HepG2 (cell line): ENCODE results near the gene NCBP2. TPM values are rescaled to one million over a fixed set of nuclear protein-coding genes. Genes with fewer than 3 reads are reported as not detected.

ENCODE experiments used
- MED13 ChIP-seq: sonication (generic); formaldehyde crosslinking; IDR thresholded peaks from 2 replicates; pipeline ENCODE4 v1.5.0; 2020; ENCODE audit warnings: missing genetic modification reagents
- MEIS2 ChIP-seq: sonication (generic); formaldehyde crosslinking; IDR thresholded peaks from 2 replicates; pipeline ENCODE4 v1.9.0; 2021; ENCODE audit warnings: mild to moderate bottlenecking, missing genetic modification reagents
- MIER2 ChIP-seq: IDR thresholded peaks from 2 replicates; pipeline ENCODE4 v1.6.1; 2016; ENCODE audit warnings: missing biosample characterization, missing genetic modification reagents
- MTF2 ChIP-seq: sonication (generic); formaldehyde crosslinking; IDR thresholded peaks from 2 replicates; pipeline ENCODE4 v1.5.0; 2020; ENCODE audit warnings: missing genetic modification reagents, borderline replicate concordance
- NFKB2 ChIP-seq: sonication (generic); formaldehyde crosslinking; IDR thresholded peaks from 2 replicates; pipeline ENCODE4 v1.4.0; 2020; ENCODE audit warnings: missing genetic modification reagents, borderline replicate concordance
- POLR2AphosphoS5 ChIP-seq: IDR thresholded peaks from 2 replicates; pipeline ENCODE4 v1.6.1; 2012; ENCODE audit warnings: low read depth, low read length
- REL ChIP-seq: sonication (generic); formaldehyde crosslinking; conservative IDR thresholded peaks from 2 replicates; pipeline ENCODE4 v1.8.0; 2022; ENCODE audit warnings: mild to moderate bottlenecking, missing genetic modification reagents, moderate library complexity
- TAF15 ChIP-seq: fragments of 200-400 bp; formaldehyde crosslinking; IDR thresholded peaks from one replicate; pipeline ENCODE4 v1.6.1; 2018; ENCODE audit warnings: mild to moderate bottlenecking, low read depth, low read length; ENCODE audit not compliant: poor library complexity, severe bottlenecking
- TEAD3 ChIP-seq: optimal IDR thresholded peaks from 2 replicates; pipeline ENCODE3; 2016; ENCODE audit warnings: borderline replicate concordance
- ZBTB26 ChIP-seq: IDR thresholded peaks from 2 replicates; pipeline ENCODE4 v1.6.1; 2016; ENCODE audit warnings: missing compliant biosample characterization, missing genetic modification reagents, borderline replicate concordance
- ZNF143 ChIP-seq: sonication (generic); formaldehyde crosslinking; IDR thresholded peaks from 2 replicates; pipeline ENCODE4 v1.4.0; 2020; ENCODE audit warnings: missing genetic modification reagents
- ZNF205 ChIP-seq: IDR thresholded peaks from 2 replicates; pipeline ENCODE4 v1.6.1; 2018; ENCODE audit warnings: missing biosample characterization, missing genetic modification reagents
- ZNF431 ChIP-seq: sonication (generic); formaldehyde crosslinking; IDR thresholded peaks from 2 replicates; pipeline ENCODE4 v1.9.0; 2022; ENCODE audit warnings: missing genetic modification reagents, low read depth, mild to moderate bottlenecking, borderline replicate concordance
- ZNF501 ChIP-seq: sonication (generic); formaldehyde crosslinking; IDR thresholded peaks from 2 replicates; pipeline ENCODE4 v1.5.1; 2020; ENCODE audit warnings: mild to moderate bottlenecking, moderate library complexity, missing genetic modification reagents
- ZNF816 ChIP-seq: sonication (generic); formaldehyde crosslinking; IDR thresholded peaks from 2 replicates; pipeline ENCODE4 v1.8.0; 2022; ENCODE audit warnings: missing genetic modification reagents, mild to moderate bottlenecking, borderline replicate concordance
- polyA plus RNA-seq, 8 experiments: library from polyadenylated mRNA; depleted of rRNA in 3 of 8; stranded (reverse) in 7 of 8; unstranded in 1 of 8; fragments of >200 nt; fragmentation: Illumina TruSeq in 4 of 8; extraction: Trizol in 4 of 8; gene quantifications; 2 replicates each; pipeline versions ENCODE4 v1.2.1 to v1.2.3, GENCODE V29; 2011 to 2016; ENCODE audit warnings: low read depth in 4 of 8, missing spikeins in 1 of 8, mixed read lengths in 1 of 8; ENCODE audit not compliant: insufficient read depth in 1 of 8
- total RNA-seq, 5 experiments: library from RNA; depleted of rRNA; stranded (reverse); fragments of >200 nt; fragmentation: Illumina TruSeq; extraction: Trizol; gene quantifications; 2 replicates each; pipeline ENCODE4 v1.2.3, GENCODE V29; 2016; ENCODE audit warnings: low read depth in 1 of 5
- TF ChIP-seq, protein P1 (sequence below): sonication (generic); formaldehyde crosslinking; conservative IDR thresholded peaks from 2 replicates; pipeline ENCODE4 v1.4.0; 2020; ENCODE audit warnings: missing genetic modification reagents
- TF ChIP-seq, protein P2 (sequence below): sonication (generic); formaldehyde crosslinking; IDR thresholded peaks from 2 replicates; pipeline ENCODE4 v1.5.1; 2020; ENCODE audit warnings: mild to moderate bottlenecking, missing genetic modification reagents, borderline replicate concordance
- TF ChIP-seq, protein P3 (sequence below): sonication (generic); formaldehyde crosslinking; IDR thresholded peaks from 2 replicates; pipeline ENCODE4 v1.5.0; 2020; ENCODE audit warnings: missing genetic modification reagents
- TF ChIP-seq, protein P4 (sequence below): sonication (generic); formaldehyde crosslinking; IDR thresholded peaks from 2 replicates; pipeline ENCODE4 v1.4.0; 2020; ENCODE audit warnings: missing genetic modification reagents
- TF ChIP-seq, protein P5 (sequence below): sonication (generic); formaldehyde crosslinking; IDR thresholded peaks from 2 replicates; pipeline ENCODE4 v1.8.0; 2023; ENCODE audit warnings: mild to moderate bottlenecking, missing genetic modification reagents

The NCBP2 gene
- total and polyA plus RNA-seq, 2 of the 13 experiments (the other 11 are each of a cell fraction or from before 2014, with no cell fraction given), result 58.7 to 95.5 TPM

GRCh38 chr3:196967412-196968232 lies 25.3 kb upstream of the NCBP2 start (continued):
- no peak for TF ChIP-seq ZBTB26 (CRISPR knock-in tag)
- TF ChIP-seq REL (CRISPR knock-in tag), result peak; percentile 8; the same call in 1 of the 2 replicates
- no peak for TF ChIP-seq ZNF143
- TF ChIP-seq MTF2 (CRISPR knock-in tag), result no peak
- TF ChIP-seq POLR2AphosphoS5, result 0 out of 2 replicates have a peak, but pooled peaks have one; percentile 0
- peak; percentile 58; the same call in 1 of the 2 replicates for TF ChIP-seq ZNF501 (CRISPR knock-in tag)
- peak; percentile 18 for TF ChIP-seq TEAD3
- TF ChIP-seq ZNF205 (CRISPR knock-in tag), result no peak
- TF ChIP-seq, protein P1, sequence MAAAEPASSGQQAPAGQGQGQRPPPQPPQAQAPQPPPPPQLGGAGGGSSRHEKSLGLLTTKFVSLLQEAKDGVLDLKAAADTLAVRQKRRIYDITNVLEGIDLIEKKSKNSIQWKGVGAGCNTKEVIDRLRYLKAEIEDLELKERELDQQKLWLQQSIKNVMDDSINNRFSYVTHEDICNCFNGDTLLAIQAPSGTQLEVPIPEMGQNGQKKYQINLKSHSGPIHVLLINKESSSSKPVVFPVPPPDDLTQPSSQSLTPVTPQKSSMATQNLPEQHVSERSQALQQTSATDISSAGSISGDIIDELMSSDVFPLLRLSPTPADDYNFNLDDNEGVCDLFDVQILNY (CRISPR knock-in tag), result no peak
- TF ChIP-seq, protein P2, sequence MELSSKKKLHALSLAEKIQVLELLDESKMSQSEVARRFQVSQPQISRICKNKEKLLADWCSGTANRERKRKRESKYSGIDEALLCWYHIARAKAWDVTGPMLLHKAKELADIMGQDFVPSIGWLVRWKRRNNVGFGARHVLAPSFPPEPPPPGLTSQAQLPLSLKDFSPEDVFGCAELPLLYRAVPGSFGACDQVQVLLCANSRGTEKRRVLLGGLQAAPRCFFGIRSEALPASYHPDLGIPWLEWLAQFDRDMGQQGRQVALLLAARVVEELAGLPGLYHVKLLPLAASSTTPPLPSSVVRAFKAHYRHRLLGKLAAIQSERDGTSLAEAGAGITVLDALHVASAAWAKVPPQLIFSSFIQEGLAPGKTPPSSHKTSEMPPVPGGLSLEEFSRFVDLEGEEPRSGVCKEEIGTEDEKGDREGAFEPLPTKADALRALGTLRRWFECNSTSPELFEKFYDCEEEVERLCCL (CRISPR knock-in tag), result no peak
- TF ChIP-seq ZNF816 (CRISPR knock-in tag), result peak; percentile 44
- TF ChIP-seq, protein P3, sequence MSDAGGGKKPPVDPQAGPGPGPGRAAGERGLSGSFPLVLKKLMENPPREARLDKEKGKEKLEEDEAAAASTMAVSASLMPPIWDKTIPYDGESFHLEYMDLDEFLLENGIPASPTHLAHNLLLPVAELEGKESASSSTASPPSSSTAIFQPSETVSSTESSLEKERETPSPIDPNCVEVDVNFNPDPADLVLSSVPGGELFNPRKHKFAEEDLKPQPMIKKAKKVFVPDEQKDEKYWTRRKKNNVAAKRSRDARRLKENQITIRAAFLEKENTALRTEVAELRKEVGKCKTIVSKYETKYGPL (CRISPR knock-in tag), result no peak
- TF ChIP-seq NFKB2 (CRISPR knock-in tag), result 0 out of 2 replicates have a peak, but pooled peaks have one; percentile 52
- TF ChIP-seq ZNF431 (CRISPR knock-in tag), result 0 out of 2 replicates have a peak, but pooled peaks have one; percentile 16
- TF ChIP-seq TAF15, result no peak
- TF ChIP-seq, protein P4, sequence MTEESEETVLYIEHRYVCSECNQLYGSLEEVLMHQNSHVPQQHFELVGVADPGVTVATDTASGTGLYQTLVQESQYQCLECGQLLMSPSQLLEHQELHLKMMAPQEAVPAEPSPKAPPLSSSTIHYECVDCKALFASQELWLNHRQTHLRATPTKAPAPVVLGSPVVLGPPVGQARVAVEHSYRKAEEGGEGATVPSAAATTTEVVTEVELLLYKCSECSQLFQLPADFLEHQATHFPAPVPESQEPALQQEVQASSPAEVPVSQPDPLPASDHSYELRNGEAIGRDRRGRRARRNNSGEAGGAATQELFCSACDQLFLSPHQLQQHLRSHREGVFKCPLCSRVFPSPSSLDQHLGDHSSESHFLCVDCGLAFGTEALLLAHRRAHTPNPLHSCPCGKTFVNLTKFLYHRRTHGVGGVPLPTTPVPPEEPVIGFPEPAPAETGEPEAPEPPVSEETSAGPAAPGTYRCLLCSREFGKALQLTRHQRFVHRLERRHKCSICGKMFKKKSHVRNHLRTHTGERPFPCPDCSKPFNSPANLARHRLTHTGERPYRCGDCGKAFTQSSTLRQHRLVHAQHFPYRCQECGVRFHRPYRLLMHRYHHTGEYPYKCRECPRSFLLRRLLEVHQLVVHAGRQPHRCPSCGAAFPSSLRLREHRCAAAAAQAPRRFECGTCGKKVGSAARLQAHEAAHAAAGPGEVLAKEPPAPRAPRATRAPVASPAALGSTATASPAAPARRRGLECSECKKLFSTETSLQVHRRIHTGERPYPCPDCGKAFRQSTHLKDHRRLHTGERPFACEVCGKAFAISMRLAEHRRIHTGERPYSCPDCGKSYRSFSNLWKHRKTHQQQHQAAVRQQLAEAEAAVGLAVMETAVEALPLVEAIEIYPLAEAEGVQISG (CRISPR knock-in tag), result 0 out of 2 replicates have a peak, but pooled peaks have one; percentile 12
- no peak for TF ChIP-seq MIER2 (CRISPR knock-in tag)
- no peak for TF ChIP-seq MEIS2
- no peak for TF ChIP-seq MED13 (CRISPR knock-in tag)
- TF ChIP-seq, protein P5, sequence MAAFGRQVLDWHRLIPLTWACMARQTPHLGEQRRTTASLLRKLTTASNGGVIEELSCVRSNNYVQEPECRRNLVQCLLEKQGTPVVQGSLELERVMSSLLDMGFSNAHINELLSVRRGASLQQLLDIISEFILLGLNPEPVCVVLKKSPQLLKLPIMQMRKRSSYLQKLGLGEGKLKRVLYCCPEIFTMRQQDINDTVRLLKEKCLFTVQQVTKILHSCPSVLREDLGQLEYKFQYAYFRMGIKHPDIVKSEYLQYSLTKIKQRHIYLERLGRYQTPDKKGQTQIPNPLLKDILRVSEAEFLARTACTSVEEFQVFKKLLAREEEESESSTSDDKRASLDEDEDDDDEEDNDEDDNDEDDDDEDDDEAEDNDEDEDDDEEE (CRISPR knock-in tag), result peak; percentile 93
